ENCODE data around the gene NDC1.

GRCh38 chr1:53752281-53752680, 85.8 kb downstream of the NDC1 start:
- TF ChIP-seq CTCF (IDR thresholded peaks at IDR 0.05; ENCODE audit: insufficient read depth, low read depth, low read length) = no peak
- no peak for TF ChIP-seq EZH2 (IDR thresholded peaks at IDR 0.05; ENCODE audit: insufficient read depth, low read length)
